ENCODE data around the gene TTC39C. TPM values are rescaled to one million over a fixed set of nuclear protein-coding genes. Genes with fewer than 3 reads are reported as not detected.

Gene TTC39C
- total and polyA plus RNA-seq, 2 of the 8 experiments (the other 6 are each of a cell fraction or from before 2014, with no cell fraction given) = 8.1 to 79.1 TPM

DNA sequence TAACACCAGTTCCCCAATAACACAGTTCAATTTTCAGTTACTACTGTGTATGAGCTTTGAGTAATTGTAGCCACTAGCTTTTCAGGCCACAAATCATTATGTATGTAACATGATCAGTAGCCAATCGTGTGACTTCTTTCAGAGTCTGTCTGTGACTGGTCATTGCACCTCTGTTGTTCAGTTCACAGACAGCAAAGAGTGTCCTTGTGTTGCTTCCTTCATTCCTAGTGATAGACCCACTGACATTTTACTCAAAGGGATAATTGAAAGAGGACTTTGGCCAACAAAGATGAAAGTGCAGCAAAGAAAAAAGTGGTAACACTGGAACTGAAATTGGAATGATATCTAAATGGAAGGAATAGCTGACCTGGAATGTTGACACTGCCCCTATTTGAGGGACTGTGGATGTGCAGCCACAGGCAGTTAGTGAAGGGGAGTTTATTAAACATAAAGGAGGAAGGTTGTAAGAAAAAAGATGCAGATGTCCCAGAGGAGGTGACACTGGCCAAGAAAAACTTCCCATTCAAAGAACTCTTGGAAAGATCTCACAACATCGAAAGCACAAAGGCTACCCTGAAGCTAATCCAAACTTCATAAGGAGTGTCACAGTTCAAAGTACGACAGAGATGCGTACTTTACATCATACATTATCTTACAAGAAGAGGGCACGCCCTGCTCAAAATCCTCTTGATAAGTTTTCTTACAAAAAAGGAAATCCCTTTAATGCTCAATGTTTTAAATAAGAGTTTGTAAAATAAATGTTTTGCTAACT lies 19.3 kb downstream of the TTC39C start:
- H3K4me3 ChIP-seq (ENCODE audit: extremely low read depth in 1 of 4, insufficient read depth in 2 of 4, low read depth in 3 of 4, low read length in 4 of 4) = no peak overlapping the region
- H3K56ac ChIP-seq (replicated peaks; ENCODE audit: insufficient read length, low read depth, low read length) = no peak overlapping the region
- no peak overlapping the region for H2BK120ac ChIP-seq (replicated peaks; ENCODE audit: low read depth, low read length)
- peaks cover 13 to 96% of the 10 kb centered on the region in 2 experiments for H3K79me2 ChIP-seq (ENCODE audit: control insufficient read depth in 1 of 2, insufficient read depth in 2 of 2, low read length in 2 of 2)
- 86% methylated on average over 5 of the region's 5 CpGs; no CpG with 5 or more reads in 1 of the 2 experiments for WGBS, 2 experiments (ENCODE audit: extremely low coverage in 1 of 2, insufficient coverage in 1 of 2, insufficient read length in 1 of 2, insufficient replicate concordance in 2 of 2, low coverage in 1 of 2, low lambda C conversion rate in 2 of 2, missing lambda C conversion rate in 1 of 2)
- no peak overlapping the region for H4K5ac ChIP-seq (ENCODE audit: insufficient read length, low read depth, low read length)
- H3K9ac ChIP-seq (replicated peaks in 1 of 4; ENCODE audit: extremely low read depth in 1 of 4, low read depth in 3 of 4, low read length in 3 of 4) = no peak overlapping the region
- H3K4me2 ChIP-seq (ENCODE audit: insufficient read depth in 1 of 2, low read depth in 2 of 2, low read length in 2 of 2) = no peak overlapping the region
- CTCF ChIA-PET (ENCODE audit: partially characterized antibody) = interaction anchor here (1.8 to 2.4 kb wide), 2 partner anchors 11 to 43 kb away, joined by 5 to 11 read pairs; no protein-coding TSS in a partner anchor
- no peak overlapping the region for H2BK5ac ChIP-seq (ENCODE audit: low read depth, low read length)
- no peak overlapping the region for H3K14ac ChIP-seq (ENCODE audit: insufficient read length)
- no peak overlapping the region for H2BK15ac ChIP-seq (ENCODE audit: low read length)
- H2BK12ac ChIP-seq (ENCODE audit: low read depth, low read length) = no peak overlapping the region
- H3K9me3 ChIP-seq (ENCODE audit: insufficient read depth in 2 of 2, low read depth in 1 of 2, low read length in 1 of 2) = no peaks in the 10 kb centered on the region
- FAIRE-seq (no peak), DNase-seq (ENCODE audit: low read depth in 1 of 2, low spot score in 2 of 2) (no peak)
- H4K8ac ChIP-seq (ENCODE audit: extremely low read depth, insufficient read depth, low read length) = no peak overlapping the region
- peaks cover 0 to 3% (median 0%) of the 10 kb centered on the region in 4 experiments; a peak in 1 of 7 replicates for H3K4me1 ChIP-seq (replicated peaks in 1 of 4; ENCODE audit: control insufficient read depth in 3 of 4, insufficient read depth in 4 of 4, low read length in 3 of 4)
- H3K23me2 ChIP-seq (ENCODE audit: low read depth, low read length) = no peaks in the 10 kb centered on the region
- no peak overlapping the region for H2AFZ ChIP-seq (ENCODE audit: low read length)
- H3K4ac ChIP-seq (replicated peaks; ENCODE audit: insufficient read length, low read depth, low read length) = no peak overlapping the region
- H3K36me3 ChIP-seq (ENCODE audit: control insufficient read depth in 2 of 4, insufficient read depth in 4 of 4, low read length in 3 of 4) = no peaks in the 10 kb centered on the region
- no peak overlapping the region for H2AK5ac ChIP-seq (ENCODE audit: low read depth, low read length)
- no peaks in the 10 kb centered on the region for H3K27me3 ChIP-seq (replicated peaks in 1 of 4; ENCODE audit: control insufficient read depth in 3 of 4, extremely low read depth in 1 of 4, insufficient read depth in 3 of 4, low read length in 3 of 4)
- no peak overlapping the region for H3K23ac ChIP-seq (ENCODE audit: insufficient read length)
- TF ChIP-seq, protein P1, sequence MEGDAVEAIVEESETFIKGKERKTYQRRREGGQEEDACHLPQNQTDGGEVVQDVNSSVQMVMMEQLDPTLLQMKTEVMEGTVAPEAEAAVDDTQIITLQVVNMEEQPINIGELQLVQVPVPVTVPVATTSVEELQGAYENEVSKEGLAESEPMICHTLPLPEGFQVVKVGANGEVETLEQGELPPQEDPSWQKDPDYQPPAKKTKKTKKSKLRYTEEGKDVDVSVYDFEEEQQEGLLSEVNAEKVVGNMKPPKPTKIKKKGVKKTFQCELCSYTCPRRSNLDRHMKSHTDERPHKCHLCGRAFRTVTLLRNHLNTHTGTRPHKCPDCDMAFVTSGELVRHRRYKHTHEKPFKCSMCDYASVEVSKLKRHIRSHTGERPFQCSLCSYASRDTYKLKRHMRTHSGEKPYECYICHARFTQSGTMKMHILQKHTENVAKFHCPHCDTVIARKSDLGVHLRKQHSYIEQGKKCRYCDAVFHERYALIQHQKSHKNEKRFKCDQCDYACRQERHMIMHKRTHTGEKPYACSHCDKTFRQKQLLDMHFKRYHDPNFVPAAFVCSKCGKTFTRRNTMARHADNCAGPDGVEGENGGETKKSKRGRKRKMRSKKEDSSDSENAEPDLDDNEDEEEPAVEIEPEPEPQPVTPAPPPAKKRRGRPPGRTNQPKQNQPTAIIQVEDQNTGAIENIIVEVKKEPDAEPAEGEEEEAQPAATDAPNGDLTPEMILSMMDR (IDR thresholded peaks at IDR 0.05; ENCODE audit: control extremely low read depth in 1 of 3, insufficient read depth in 1 of 3, low read depth in 1 of 3, low read length in 3 of 3) = peak in 1 of 3 experiments; percentile 5; a peak in 1 of 4 replicates
- no peak for TF ChIP-seq YY1 (IDR thresholded peaks at IDR 0.05; ENCODE audit: low read depth, low read length)
- TF ChIP-seq RAD21 (IDR thresholded peaks at IDR 0.05 in 1 of 2, conservative IDR thresholded peaks at IDR 0.05 in 1 of 2; ENCODE audit: low read depth in 2 of 2, low read length in 2 of 2) = no peak
- H2BK20ac ChIP-seq (ENCODE audit: low read length) = no peak overlapping the region
- H3K79me1 ChIP-seq (ENCODE audit: low read depth, low read length) = peaks cover 5% of the 10 kb centered on the region
- H3K27ac ChIP-seq (ENCODE audit: low read depth, low read length) = no peak overlapping the region
- POLR2A ChIA-PET (ENCODE audit: partially characterized antibody) = no interaction called here
- H4K20me1 ChIP-seq (replicated peaks in 1 of 2; ENCODE audit: control insufficient read depth in 1 of 2, insufficient read depth in 2 of 2, low read length in 2 of 2) = peaks cover 0 to 2% of the 10 kb centered on the region in 2 experiments
- no peak overlapping the region for H3K18ac ChIP-seq (ENCODE audit: extremely low read depth, low read length)
- no peak overlapping the region for H4K91ac ChIP-seq (replicated peaks; ENCODE audit: insufficient read length, low read length)

Data from H1 (cell line).